Measurements from ENCODE around the gene SNRNP200. TPM values are rescaled to one million over a fixed set of nuclear protein-coding genes. Genes with fewer than 3 reads are reported as not detected.
"Not testable (repeated sequence)": the region's sequence is repeated elsewhere in the genome, so short reads cannot be mapped to it uniquely, and the experiment has no call there.

Gene SNRNP200
- total RNA-seq, 1 donor from 2014 or later, result 97.3 TPM

GRCh38 chr2:96301865-96302264 lies 3.5 kb downstream of the SNRNP200 start:
- Mint-ChIP-seq H3K27ac (ENCODE audit: unreplicated experiment) (no peak overlapping the region), H3K9me3 (ENCODE audit: unreplicated experiment) (no peaks in the 10 kb centered on the region), H3K4me3 (ENCODE audit: unreplicated experiment) (no peak overlapping the region), H3K36me3 (ENCODE audit: low read depth, unreplicated experiment) (peaks cover 4% of the 10 kb centered on the region), H3K4me1 (ENCODE audit: low read depth, unreplicated experiment) (peaks cover 16% of the 10 kb centered on the region), H3K27me3 (ENCODE audit: low read depth, unreplicated experiment) (no peaks in the 10 kb centered on the region)
- Histone ChIP-seq H3K9ac (ENCODE audit: low read length) (no peak overlapping the region), H4K20me1 (ENCODE audit: insufficient read depth, low read length) (peaks cover 33% of the 10 kb centered on the region), H3K36me3 (ENCODE audit: insufficient read depth, low read length) (peaks cover 56% of the 10 kb centered on the region), H3K9me3 (ENCODE audit: insufficient read depth, low read depth, low read length) (no peaks in the 10 kb centered on the region), H3K4me3 (ENCODE audit: insufficient read depth, low read depth, low read length) (no peak overlapping the region), H3K4me2 (ENCODE audit: low read length) (no peak overlapping the region), H3K79me2 (ENCODE audit: insufficient read depth, low read length) (peaks cover 46% of the 10 kb centered on the region), H3K27ac (ENCODE audit: low read depth, low read length) (no peak overlapping the region), H2AFZ (ENCODE audit: low read depth, low read length) (no peak overlapping the region), H3K4me1 (ENCODE audit: insufficient read depth, low read length) (peaks cover 12% of the 10 kb centered on the region), H3K27me3 (ENCODE audit: insufficient read depth, low read length) (no peaks in the 10 kb centered on the region)
- no peak for TF ChIP-seq CTCF (IDR thresholded peaks at IDR 0.05; ENCODE audit: insufficient read depth, low read depth, low read length)
- TF ChIP-seq EZH2 (IDR thresholded peaks at IDR 0.05; ENCODE audit: insufficient read depth, low read length), result no peak
- FAIRE-seq, result no peak
- DNase-seq (ENCODE audit: low read depth), result no peak

DNA sequence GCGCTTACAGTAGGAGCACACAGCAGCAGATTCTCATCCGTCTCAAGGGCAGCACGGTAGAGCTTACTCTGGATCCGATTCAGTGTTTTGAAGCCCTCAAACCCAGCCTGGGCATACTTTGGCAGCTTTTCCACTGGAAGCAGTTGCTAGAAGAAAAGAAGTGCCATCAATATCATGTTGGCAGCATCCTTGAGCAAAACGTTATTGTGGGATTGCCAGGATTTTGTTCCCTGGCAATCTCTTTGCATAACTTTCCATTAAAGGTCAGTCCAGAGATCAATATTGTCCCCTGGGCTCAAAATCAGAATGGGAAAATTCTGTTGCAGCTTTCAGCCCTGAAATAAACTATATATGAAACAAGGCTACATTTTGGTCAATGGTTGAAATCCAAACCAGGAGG lies 8.4 kb downstream of the SNRNP200 start:
- Histone ChIP-seq H3K36me3 (ENCODE audit: insufficient read depth, low read length) (peaks cover 77% of the 10 kb centered on the region), H4K20me1 (ENCODE audit: insufficient read depth, low read length) (peaks cover 27% of the 10 kb centered on the region), H3K4me1 (ENCODE audit: insufficient read depth, low read length) (no peaks in the 10 kb centered on the region), H3K4me3 (ENCODE audit: insufficient read depth, low read depth, low read length) (no peak overlapping the region), H3K9ac (ENCODE audit: low read length) (no peak overlapping the region), H3K27me3 (ENCODE audit: insufficient read depth, low read length) (no peaks in the 10 kb centered on the region), H3K27ac (ENCODE audit: low read depth, low read length) (no peak overlapping the region), H3K4me2 (ENCODE audit: low read length) (no peak overlapping the region), H2AFZ (ENCODE audit: low read depth, low read length) (no peak overlapping the region), H3K9me3 (ENCODE audit: insufficient read depth, low read depth, low read length) (no peaks in the 10 kb centered on the region), H3K79me2 (ENCODE audit: insufficient read depth, low read length) (peaks cover 12% of the 10 kb centered on the region)
- H3K36me3 Mint-ChIP-seq (ENCODE audit: low read depth, unreplicated experiment), result peaks cover 6% of the 10 kb centered on the region
- H3K27ac Mint-ChIP-seq (ENCODE audit: unreplicated experiment), result no peak overlapping the region
- H3K27me3 Mint-ChIP-seq (ENCODE audit: low read depth, unreplicated experiment), result no peaks in the 10 kb centered on the region
- FAIRE-seq (no peak), DNase-seq (ENCODE audit: low read depth) (no peak)
- H3K4me3 Mint-ChIP-seq (ENCODE audit: unreplicated experiment), result no peak overlapping the region
- no peaks in the 10 kb centered on the region for H3K4me1 Mint-ChIP-seq (ENCODE audit: low read depth, unreplicated experiment)
- no peaks in the 10 kb centered on the region for H3K9me3 Mint-ChIP-seq (ENCODE audit: unreplicated experiment)
- TF ChIP-seq CTCF (IDR thresholded peaks at IDR 0.05; ENCODE audit: insufficient read depth, low read depth, low read length) (no peak), EZH2 (IDR thresholded peaks at IDR 0.05; ENCODE audit: insufficient read depth, low read length) (no peak)

GRCh38 chr2:96294271-96294670 lies 11.1 kb downstream of the SNRNP200 start:
- not testable (repeated sequence) for H2AFZ ChIP-seq (ENCODE audit: low read depth, low read length); H3K4me2 ChIP-seq (ENCODE audit: low read length); H3K9ac ChIP-seq (ENCODE audit: low read length); H3K4me3 ChIP-seq (ENCODE audit: insufficient read depth, low read depth, low read length); H3K9me3 ChIP-seq (ENCODE audit: insufficient read depth, low read depth, low read length); H3K27me3 ChIP-seq (ENCODE audit: insufficient read depth, low read length); H3K79me2 ChIP-seq (ENCODE audit: insufficient read depth, low read length); H3K27me3 Mint-ChIP-seq (ENCODE audit: low read depth, unreplicated experiment); H3K27ac ChIP-seq (ENCODE audit: low read depth, low read length); H3K4me3 Mint-ChIP-seq (ENCODE audit: unreplicated experiment); FAIRE-seq; H3K9me3 Mint-ChIP-seq (ENCODE audit: unreplicated experiment); H3K4me1 Mint-ChIP-seq (ENCODE audit: low read depth, unreplicated experiment); H3K27ac Mint-ChIP-seq (ENCODE audit: unreplicated experiment); H3K4me1 ChIP-seq (ENCODE audit: insufficient read depth, low read length); DNase-seq (ENCODE audit: low read depth)
- Histone ChIP-seq H3K36me3 (ENCODE audit: insufficient read depth, low read length) (peaks cover 86% of the 10 kb centered on the region), H4K20me1 (ENCODE audit: insufficient read depth, low read length) (peaks cover 14% of the 10 kb centered on the region)
- H3K36me3 Mint-ChIP-seq (ENCODE audit: low read depth, unreplicated experiment), result peaks cover 14% of the 10 kb centered on the region

Data from astrocyte (in vitro differentiated cells and primary cell).